Osteoblast (primary cell): ENCODE measurements around the gene DENND6B. TPM values are rescaled to one million over a fixed set of nuclear protein-coding genes. Genes with fewer than 3 reads are reported as not detected.

Source experiments
- DNase-seq: peaks from one replicate; pipeline ENCODE4 v3.0.0; 2011; ENCODE audit warnings: low spot score, mixed read lengths; ENCODE audit not compliant: insufficient read length; ENCODE audit errors: missing footprints
- H2AFZ ChIP-seq: 2 replicates; pipeline ENCODE4 v1.6.0; 2011; ENCODE audit warnings: mild to moderate bottlenecking, low read length
- H3K27ac ChIP-seq: 2 replicates; pipeline ENCODE4 v1.5.1; 2011; ENCODE audit warnings: mild to moderate bottlenecking, low read depth, low read length, moderate library complexity
- H3K27me3 ChIP-seq: 2 replicates; pipeline ENCODE4 v1.6.0; 2012; ENCODE audit warnings: mild to moderate bottlenecking, control low read depth, inconsistent platforms, low read length, moderate library complexity; ENCODE audit not compliant: insufficient read depth
- H3K36me3 ChIP-seq: 2 replicates; pipeline ENCODE4 v1.5.1; 2011; ENCODE audit warnings: mild to moderate bottlenecking, low read length, control low read depth, moderate library complexity; ENCODE audit not compliant: insufficient read depth
- H3K4me1 ChIP-seq: 2 replicates; pipeline ENCODE4 v1.5.1; 2011; ENCODE audit warnings: mild to moderate bottlenecking, low read length, control low read depth, moderate library complexity; ENCODE audit not compliant: insufficient read depth
- H3K4me2 ChIP-seq: 2 replicates; pipeline ENCODE4 v1.6.0; 2011; ENCODE audit warnings: mild to moderate bottlenecking, low read length; ENCODE audit not compliant: insufficient read depth
- H3K4me3 ChIP-seq: fragments of 200-600 bp; sonication (generic); 3 replicates; pipeline ENCODE4 v1.5.1; 2012; ENCODE audit warnings: mild to moderate bottlenecking, low read length, inconsistent platforms; ENCODE audit not compliant: insufficient read depth
- H3K79me2 ChIP-seq: 2 replicates; pipeline ENCODE4 v1.6.0; 2012; ENCODE audit warnings: mild to moderate bottlenecking, low read length, control low read depth, inconsistent platforms; ENCODE audit not compliant: insufficient read depth
- H3K9me3 ChIP-seq: 2 replicates; pipeline ENCODE4 v1.5.1; 2011; ENCODE audit warnings: low read depth, low read length, control low read depth
- H4K20me1 ChIP-seq: 2 replicates; pipeline ENCODE4 v1.6.0; 2012; ENCODE audit warnings: mild to moderate bottlenecking, low read length, control low read depth; ENCODE audit not compliant: insufficient read depth
- CTCF ChIP-seq: IDR thresholded peaks from 2 replicates; pipeline ENCODE4 v1.5.1; 2011; ENCODE audit warnings: mild to moderate bottlenecking, low read depth, low read length, moderate library complexity; ENCODE audit errors: extremely low read depth
- total RNA-seq: library from RNA; depleted of rRNA; stranded (reverse); fragments of >200 nt; gene quantifications from 2 replicates; pipeline ENCODE4 v1.2.3, GENCODE V29; 2012

DENND6B gene
- total RNA-seq, 1 donor = 6.5 TPM

GRCh38 chr22:50343541-50343935 lies 16.7 kb upstream of the DENND6B start:
- Histone ChIP-seq H3K4me2 (peak overlapping the region; percentile 55), H4K20me1 (peaks cover 21% of the 10 kb centered on the region), H3K9me3 (no peaks in the 10 kb centered on the region), H3K4me1 (peaks cover 5% of the 10 kb centered on the region), H3K27me3 (no peaks in the 10 kb centered on the region), H3K36me3 (no peaks in the 10 kb centered on the region), H2AFZ (no peak overlapping the region), H3K27ac (peak overlapping the region; percentile 28), H3K4me3 (peak overlapping the region; percentile 83), H3K79me2 (peaks cover 32% of the 10 kb centered on the region)
- DNase-seq = no peak
- no peak for TF ChIP-seq CTCF

- Histone ChIP-seq H3K4me2 (peak within 1 kb of the TSS; percentile 97), H3K4me3 (peak within 1 kb of the TSS; percentile 83), H4K20me1 (peaks cover 14% of the 10 kb centered on the region), H3K9me3 (no peaks in the 10 kb centered on the region), H3K27me3 (no peaks in the 10 kb centered on the region), H3K27ac (peak within 1 kb of the TSS; percentile 41), H3K4me1 (peaks cover 5% of the 10 kb centered on the region), H2AFZ (peak within 1 kb of the TSS; percentile 85), H3K79me2 (peaks cover 25% of the 10 kb centered on the region), H3K36me3 (no peaks in the 10 kb centered on the region)
- TF ChIP-seq CTCF = no peak
- DNase-seq = peak; percentile 97
Measured at GRCh38 chr22:50342651-50343540, 16.1 kb upstream of the DENND6B start, which contains the start of gene PPP6R2. Gene PPP6R2, plus strand, starts transcription at chr22:50343327. Its CDS starts 50,582 bp downstream, at chr22:50393909.

GRCh38 chr22:50341977-50342650 lies 15.3 kb upstream of the DENND6B start:
- H3K4me2 ChIP-seq = peak overlapping the region; percentile 97
- no peaks in the 10 kb centered on the region for H3K36me3 ChIP-seq
- TF ChIP-seq CTCF = peak; percentile 96
- peak overlapping the region; percentile 83 for H3K4me3 ChIP-seq
- peaks cover 18% of the 10 kb centered on the region for H3K79me2 ChIP-seq
- H3K27ac ChIP-seq = peak overlapping the region; percentile 41
- peak; percentile 97 for DNase-seq
- no peaks in the 10 kb centered on the region for H3K9me3 ChIP-seq
- H2AFZ ChIP-seq = peak overlapping the region; percentile 85
- peaks cover 5% of the 10 kb centered on the region for H3K4me1 ChIP-seq
- no peaks in the 10 kb centered on the region for H3K27me3 ChIP-seq
- peaks cover 6% of the 10 kb centered on the region for H4K20me1 ChIP-seq
